K562 (cell line): ENCODE measurements around the gene SANBR. TPM values are rescaled to one million over a fixed set of nuclear protein-coding genes. Genes with fewer than 3 reads are reported as not detected.

Experiments used
- ATAC-seq: fragments of 200-7000 bp; cut with Tn5 transposase; 3 replicates; pipeline ENCODE4 v1.9.1; 2020; ENCODE audit warnings: moderate library complexity
- BruUV-seq: library from RNA; stranded (reverse); fragments of 400-500 nt; replicated peaks from 2 replicates; lab custom pipeline; 2021; lab: Mats Ljungman, UMichigan
- CTCF ChIA-PET: fragments of 300-600 bp; formaldehyde crosslinking; extraction: SDS; loops from one replicate; lab custom pipeline; 2021; ENCODE audit warnings: low intra/inter-chr PET ratio; lab: Yijun Ruan, JAX
- POLR2A ChIA-PET: fragments of 300-600, 350-650 bp; sonication (Branson Sonifier 250); formaldehyde crosslinking; extraction: SDS; loops from one replicate; lab custom pipeline; 2021; ENCODE audit warnings: antibody characterized with exemption, inconsistent platforms; lab: Yijun Ruan, JAX
- DNase-seq, 4 experiments: peaks; one replicate each; pipeline versions ENCODE4 v3.0.0 to v3.0.0-alpha.2; 2011 to 2018; ENCODE audit warnings: low spot score in 3 of 4, mixed read lengths in 3 of 4; ENCODE audit errors: extremely low read depth in 1 of 4
- FAIRE-seq: peaks from 2 replicates; lab custom pipeline; 2011; peaks lifted over from hg19 to GRCh38; lab: Jason Lieb, UNC
- H2AFZ ChIP-seq: 2 replicates; pipeline ENCODE4 v1.6.0; 2011; ENCODE audit warnings: low read depth, low read length, control low read depth, inconsistent platforms
- H3K27ac ChIP-seq: fragments of 200-600 bp; 3 replicates; pipeline ENCODE4 v1.8.0; 2011; ENCODE audit warnings: low read depth, mild to moderate bottlenecking, control low read depth, inconsistent platforms, low read length, moderate library complexity, mixed read lengths; ENCODE audit errors: extremely low read depth
- H3K27me3 ChIP-seq, 2 experiments: fragments of 300-600 bp in 1 of 2; 2 replicates in 1 of 2; 3 replicates in 1 of 2; pipeline versions ENCODE4 v1.6.0 to v1.8.0; 2011; ENCODE audit warnings: inconsistent platforms in 2 of 2, low read length in 2 of 2, mild to moderate bottlenecking in 1 of 2, mixed read lengths in 1 of 2, moderate library complexity in 1 of 2; ENCODE audit not compliant: control insufficient read depth in 2 of 2, insufficient read depth in 2 of 2
- H3K36me3 ChIP-seq: fragments of 300-600 bp; 3 replicates; pipeline ENCODE4 v1.8.0; 2011; ENCODE audit warnings: mild to moderate bottlenecking, low read length, inconsistent platforms; ENCODE audit not compliant: control insufficient read depth, insufficient read depth
- H3K4me1 ChIP-seq, 2 experiments: fragments of 200-600 bp in 1 of 2; replicated peaks in 1 of 2; 2 replicates in 1 of 2; 3 replicates in 1 of 2; pipeline versions ENCODE4 v1.5.1 to v1.8.0; 2011; ENCODE audit warnings: inconsistent platforms in 2 of 2, low read length in 2 of 2, mild to moderate bottlenecking in 1 of 2, mixed read lengths in 1 of 2, moderate library complexity in 1 of 2; ENCODE audit not compliant: control insufficient read depth in 2 of 2, insufficient read depth in 2 of 2
- H3K4me2 ChIP-seq: 2 replicates; pipeline ENCODE4 v1.6.1; 2011; ENCODE audit warnings: low read length, control low read depth, inconsistent platforms, mixed read lengths; ENCODE audit not compliant: insufficient read depth
- H3K4me3 ChIP-seq: fragments of 200-600 bp; sonication (generic), shearing (Covaris generic); 2 replicates; pipeline ENCODE4 v1.5.1; 2016; ENCODE audit warnings: control low read depth, inconsistent platforms
- H3K79me2 ChIP-seq: fragments of 200-600 bp; 3 replicates; pipeline ENCODE4 v1.8.0; 2011; ENCODE audit warnings: low read length, inconsistent platforms; ENCODE audit not compliant: control insufficient read depth, insufficient read depth
- H3K9ac ChIP-seq, 2 experiments: 2 replicates each; pipeline versions ENCODE4 v1.6.0 to v1.6.1; 2011; ENCODE audit warnings: low read depth in 2 of 2, low read length in 2 of 2, control low read depth in 1 of 2, inconsistent platforms in 1 of 2, mild to moderate bottlenecking in 1 of 2, mixed read lengths in 1 of 2; ENCODE audit not compliant: insufficient read depth in 1 of 2
- H3K9me1 ChIP-seq: one replicate; pipeline ENCODE4 v1.6.0; 2011; ENCODE audit warnings: inconsistent platforms, mild to moderate bottlenecking, low read length, moderate library complexity; ENCODE audit not compliant: control insufficient read depth, insufficient read depth
- H3K9me3 ChIP-seq: replicated peaks from 2 replicates; pipeline ENCODE4 v1.5.1; 2011; ENCODE audit warnings: low read depth, low read length, inconsistent platforms; ENCODE audit not compliant: control insufficient read depth, insufficient read depth
- H4K20me1 ChIP-seq: replicated peaks from 2 replicates; pipeline ENCODE4 v1.6.1; 2011; ENCODE audit warnings: low read length, inconsistent platforms, mixed read lengths; ENCODE audit not compliant: control insufficient read depth, insufficient read depth
- FOXA3 ChIP-seq, 2 experiments: fragments of 450-650 bp in 1 of 2; sonication (generic) in 1 of 2; formaldehyde crosslinking; IDR thresholded peaks in 1 of 2; conservative IDR thresholded peaks in 1 of 2; 2 replicates each; pipeline versions ENCODE4 v1.4.0 to v1.8.0; 2020 to 2022; ENCODE audit warnings: mild to moderate bottlenecking in 2 of 2, missing genetic modification reagents in 1 of 2
- ILK ChIP-seq: fragments of 450-650 bp; IDR thresholded peaks from 2 replicates; pipeline ENCODE4 v1.6.1; 2016; ENCODE audit warnings: missing genetic modification characterization, low read depth, mild to moderate bottlenecking, missing compliant biosample characterization, moderate library complexity, borderline replicate concordance
- WGBS: fragments of 100-300 bp; shearing (Covaris generic); methylation state at CpG from one replicate; pipeline ENCODE4 v1.1.6; 2016; ENCODE audit warnings: low coverage, mixed read lengths; ENCODE audit not compliant: insufficient coverage; ENCODE audit errors: missing lambda C conversion rate; 5-methylcytosine and 5-hydroxymethylcytosine counted together
- in situ Hi-C: fragments of 300-500 bp; cut with MboI; formaldehyde crosslinking; loops from 4 replicates; pipeline ENCODE4 v1.15.0; 2018; ENCODE audit warnings: inconsistent platforms, mixed read lengths
- intact Hi-C: fragments of 100-400 bp; cut with micrococcal nuclease; formaldehyde crosslinking; loops from 2 replicates; pipeline ENCODE4 v1.14.2; 2022
- polyA plus RNA-seq, 8 experiments: library from polyadenylated mRNA; depleted of rRNA in 4 of 8; stranded (reverse) in 5 of 8; unstranded in 3 of 8; fragments of >200 nt; fragmentation: Nextera tagmentation in 2 of 8; fragmentation: Illumina TruSeq in 1 of 8; extraction: Ambion mirVana in 2 of 8; extraction: Trizol in 1 of 8; gene quantifications; 2 replicates each; pipeline versions ENCODE4 v1.2.1 to v1.2.3, GENCODE V29; 2011 to 2014; ENCODE audit warnings: inconsistent platforms in 1 of 8, missing spikeins in 1 of 8
- total RNA-seq, 7 experiments: library from RNA; depleted of rRNA in 6 of 7; stranded (reverse); fragments of >200 nt in 6 of 7; fragmentation: Illumina TruSeq in 2 of 7; extraction: Trizol in 2 of 7; gene quantifications; 2 replicates each; pipeline versions ENCODE4 v1.2.1 to v1.2.3, GENCODE V29; 2011 to 2021; ENCODE audit warnings: low replicate concordance in 1 of 7

Gene SANBR
- total and polyA plus RNA-seq, 9 of the 15 experiments (the other 6 are each of a cell fraction or from before 2014, with no cell fraction given): 1.5 to 7.7 (median 6.2) TPM

DNA sequence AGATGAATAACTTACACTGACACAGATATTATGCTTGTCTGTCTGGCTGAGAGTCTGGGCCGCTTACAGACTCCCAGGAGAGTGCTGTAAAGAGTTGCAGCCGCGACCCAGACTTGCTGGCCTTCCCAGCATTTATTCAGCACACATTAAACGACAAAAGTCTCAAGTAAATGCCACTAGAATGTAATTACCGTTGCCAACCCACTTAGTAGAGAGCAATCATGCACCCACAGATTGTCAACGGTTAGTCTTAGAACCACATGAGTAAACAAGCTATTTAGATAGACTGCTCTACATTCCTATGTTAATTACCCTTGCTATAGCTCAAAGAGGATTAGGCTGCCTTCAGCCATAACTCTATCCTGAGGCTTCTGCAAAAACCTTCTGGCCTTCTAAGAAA is 48.5 kb downstream of the SANBR start:
- no peak overlapping the region for H3K4me3 ChIP-seq
- no peak overlapping the region for H3K9ac ChIP-seq
- no peaks in the 10 kb centered on the region for H3K4me1 ChIP-seq
- ChIA-PET CTCF (no interaction called here), POLR2A (no interaction called here)
- BruUV-seq: no TSS peak
- WGBS: 26% methylated on average over 6 of the region's 6 CpGs
- no peaks in the 10 kb centered on the region; the same call in 1 of the 2 replicates for H3K9me3 ChIP-seq
- no peaks in the 10 kb centered on the region for H3K9me1 ChIP-seq
- ATAC-seq (no peak), FAIRE-seq (no peak), DNase-seq (no peak)
- H4K20me1 ChIP-seq: no peaks in the 10 kb centered on the region
- H3K79me2 ChIP-seq: no peaks in the 10 kb centered on the region
- no peaks in the 10 kb centered on the region for H3K36me3 ChIP-seq
- H2AFZ ChIP-seq: 0 out of 2 replicates have a peak overlapping the region, but pooled peaks have one; percentile 10
- in situ Hi-C loops: no loop called here
- TF ChIP-seq FOXA3 (CRISPR knock-in tag; conservative IDR thresholded peaks at IDR 0.05 in 1 of 2, IDR thresholded peaks at IDR 0.05 in 1 of 2) (0 out of 4 replicates have a peak, but pooled peaks of 1 of the 2 experiments have one; percentile 52), ILK (tag) (no peak)
- intact Hi-C loops: no loop called here
- no peak overlapping the region for H3K4me2 ChIP-seq
- no peaks in the 10 kb centered on the region for H3K27me3 ChIP-seq
- H3K27ac ChIP-seq: no peak overlapping the region

Other genes starting within 250 kb of the SANBR start
- 4.7 and 5.6 TPM in 2 replicates for gene REL, start 184.3 kb upstream of the SANBR start, total RNA-seq (2014; rRNA removed)
- 8.0 and 10.1 TPM in 2 replicates for gene REL, start 184.3 kb upstream of the SANBR start, total RNA-seq (2014; rRNA removed; fragmentation: Illumina TruSeq; extraction: Trizol)
- 7.5 and 8.6 TPM in 2 replicates for gene REL, start 184.3 kb upstream of the SANBR start, total RNA-seq (2015; rRNA removed; fragmentation: Illumina TruSeq; extraction: Trizol)
- 6.6 and 6.7 TPM in 2 replicates for gene REL, start 184.3 kb upstream of the SANBR start, total RNA-seq (2021)
- gene REL, start 184.3 kb upstream of the SANBR start, polyA plus RNA-seq (2011; rRNA removed): 5.9 and 6.5 TPM in 2 replicates
- gene REL, start 184.3 kb upstream of the SANBR start, polyA plus RNA-seq (2014; fragmentation: Illumina TruSeq; extraction: Trizol): 5.8 and 6.3 TPM in 2 replicates
- 1 to 10 TPM in 1 of 2 experiments, under 1 TPM in 1; 0.63 to 2.4 TPM for gene REL, start 184.3 kb upstream of the SANBR start, polyA plus RNA-seq (2014; fragmentation: Nextera tagmentation; extraction: Ambion mirVana)
- gene REL, start 184.3 kb upstream of the SANBR start, polyA plus RNA-seq (2014; rRNA removed): 3.1 and 4.4 TPM in 2 replicates
- gene PEX13, start 48.2 kb upstream of the SANBR start, total RNA-seq (2014; rRNA removed): 18.4 and 20.0 TPM in 2 replicates
- gene PEX13, start 48.2 kb upstream of the SANBR start, total RNA-seq (2014; rRNA removed; fragmentation: Illumina TruSeq; extraction: Trizol): 23.3 and 23.9 TPM in 2 replicates
- 21.5 TPM in 2 replicates for gene PEX13, start 48.2 kb upstream of the SANBR start, total RNA-seq (2015; rRNA removed; fragmentation: Illumina TruSeq; extraction: Trizol)
- 18.8 and 21.6 TPM in 2 replicates for gene PEX13, start 48.2 kb upstream of the SANBR start, total RNA-seq (2021)
- gene PEX13, start 48.2 kb upstream of the SANBR start, polyA plus RNA-seq (2011; rRNA removed): 25.7 and 27.8 TPM in 2 replicates
- 16.7 and 17.1 TPM in 2 replicates for gene PEX13, start 48.2 kb upstream of the SANBR start, polyA plus RNA-seq (2014; fragmentation: Illumina TruSeq; extraction: Trizol)
- 1 to 10 TPM; 4.0 to 5.4 TPM for gene PEX13, start 48.2 kb upstream of the SANBR start, polyA plus RNA-seq (2014; fragmentation: Nextera tagmentation; extraction: Ambion mirVana)
- gene PEX13, start 48.2 kb upstream of the SANBR start, polyA plus RNA-seq (2014; rRNA removed): 24.2 and 30.4 TPM in 2 replicates
- gene PUS10, start 47.6 kb upstream of the SANBR start, total RNA-seq (2014; rRNA removed): 5.0 and 7.3 TPM in 2 replicates
- 10.7 and 11.9 TPM in 2 replicates for gene PUS10, start 47.6 kb upstream of the SANBR start, total RNA-seq (2014; rRNA removed; fragmentation: Illumina TruSeq; extraction: Trizol)
- 6.4 and 7.6 TPM in 2 replicates for gene PUS10, start 47.6 kb upstream of the SANBR start, total RNA-seq (2015; rRNA removed; fragmentation: Illumina TruSeq; extraction: Trizol)
- 6.6 TPM in 2 replicates for gene PUS10, start 47.6 kb upstream of the SANBR start, total RNA-seq (2021)
- 8.2 and 9.6 TPM in 2 replicates for gene PUS10, start 47.6 kb upstream of the SANBR start, polyA plus RNA-seq (2011; rRNA removed)
- 8.0 and 9.7 TPM in 2 replicates for gene PUS10, start 47.6 kb upstream of the SANBR start, polyA plus RNA-seq (2014; fragmentation: Illumina TruSeq; extraction: Trizol)
- gene PUS10, start 47.6 kb upstream of the SANBR start, polyA plus RNA-seq (2014; fragmentation: Nextera tagmentation; extraction: Ambion mirVana): 10 to 100 TPM in 1 of 2 experiments, 1 to 10 TPM in 1; 7.3 to 10.1 TPM
- gene PUS10, start 47.6 kb upstream of the SANBR start, polyA plus RNA-seq (2014; rRNA removed): 5.0 and 5.1 TPM in 2 replicates
- not detected in 2 replicates for gene C2orf74, start 96.3 kb downstream of the SANBR start, total RNA-seq (2014; rRNA removed)
- gene C2orf74, start 96.3 kb downstream of the SANBR start, total RNA-seq (2014; rRNA removed; fragmentation: Illumina TruSeq; extraction: Trizol): not detected in 2 replicates
- not detected in 2 replicates for gene C2orf74, start 96.3 kb downstream of the SANBR start, total RNA-seq (2015; rRNA removed; fragmentation: Illumina TruSeq; extraction: Trizol)
- not detected in 2 replicates for gene C2orf74, start 96.3 kb downstream of the SANBR start, total RNA-seq (2021)
- not detected in 2 replicates for gene C2orf74, start 96.3 kb downstream of the SANBR start, polyA plus RNA-seq (2011; rRNA removed)
- not detected in 2 replicates for gene C2orf74, start 96.3 kb downstream of the SANBR start, polyA plus RNA-seq (2014; fragmentation: Illumina TruSeq; extraction: Trizol)
- not detected for gene C2orf74, start 96.3 kb downstream of the SANBR start, polyA plus RNA-seq (2014; fragmentation: Nextera tagmentation; extraction: Ambion mirVana)
- gene C2orf74, start 96.3 kb downstream of the SANBR start, polyA plus RNA-seq (2014; rRNA removed): not detected in 2 replicates